ENCODE measurements around the gene OSBPL3. TPM values are rescaled to one million over a fixed set of nuclear protein-coding genes. Genes with fewer than 3 reads are reported as not detected.

Gene OSBPL3
- total and polyA plus RNA-seq, 2 donors from 2014 or later: 8.6 to 40.5 TPM

DNA sequence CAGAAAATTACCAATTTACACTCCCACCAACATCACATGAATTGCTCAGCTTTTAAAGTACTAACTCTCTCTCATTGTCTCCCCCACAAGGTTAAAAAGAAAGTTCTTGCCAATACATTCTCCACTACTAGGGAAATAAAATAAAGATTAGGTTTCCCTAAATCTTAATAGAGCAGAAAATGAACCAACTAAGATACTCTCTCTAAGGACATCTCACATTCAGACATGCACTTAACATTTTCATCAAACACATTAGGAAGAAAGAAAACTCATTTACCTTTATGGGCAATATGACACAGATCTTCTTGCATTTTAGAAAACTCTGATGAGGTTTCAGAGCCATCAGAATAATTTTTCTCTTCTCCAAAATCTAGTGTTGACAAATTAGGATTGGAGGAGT lies 118.6 kb downstream of the OSBPL3 start:
- H3K9ac ChIP-seq (ENCODE audit: low read length in 3 of 3): no peak overlapping the region
- H3K27me3 ChIP-seq (ENCODE audit: control insufficient read depth, insufficient read depth, low read length): no peaks in the 10 kb centered on the region
- peaks cover 0 to 2% (median 0%) of the 10 kb centered on the region in 3 donors for H3K4me1 ChIP-seq (ENCODE audit: control insufficient read depth in 2 of 3, insufficient read depth in 2 of 3, low read depth in 1 of 3, low read length in 3 of 3)
- peaks cover 0 to 6% (median 0%) of the 10 kb centered on the region in 3 donors for H3K36me3 ChIP-seq (ENCODE audit: control insufficient read depth in 2 of 3, insufficient read depth in 3 of 3, low read length in 3 of 3)
- FAIRE-seq (no peak), DNase-seq (no peak)
- no peak overlapping the region for H3K4me3 ChIP-seq (ENCODE audit: low read length in 3 of 3)
- no peak overlapping the region for H3K27ac ChIP-seq (ENCODE audit: low read depth in 2 of 2, low read length in 2 of 2)
- H3K9me3 ChIP-seq (ENCODE audit: control insufficient read depth in 2 of 3, insufficient read depth in 1 of 3, low read length in 3 of 3): no peaks in the 10 kb centered on the region
- intact Hi-C loops (cut with DNase I): no loop called here
- TF ChIP-seq, protein P1, sequence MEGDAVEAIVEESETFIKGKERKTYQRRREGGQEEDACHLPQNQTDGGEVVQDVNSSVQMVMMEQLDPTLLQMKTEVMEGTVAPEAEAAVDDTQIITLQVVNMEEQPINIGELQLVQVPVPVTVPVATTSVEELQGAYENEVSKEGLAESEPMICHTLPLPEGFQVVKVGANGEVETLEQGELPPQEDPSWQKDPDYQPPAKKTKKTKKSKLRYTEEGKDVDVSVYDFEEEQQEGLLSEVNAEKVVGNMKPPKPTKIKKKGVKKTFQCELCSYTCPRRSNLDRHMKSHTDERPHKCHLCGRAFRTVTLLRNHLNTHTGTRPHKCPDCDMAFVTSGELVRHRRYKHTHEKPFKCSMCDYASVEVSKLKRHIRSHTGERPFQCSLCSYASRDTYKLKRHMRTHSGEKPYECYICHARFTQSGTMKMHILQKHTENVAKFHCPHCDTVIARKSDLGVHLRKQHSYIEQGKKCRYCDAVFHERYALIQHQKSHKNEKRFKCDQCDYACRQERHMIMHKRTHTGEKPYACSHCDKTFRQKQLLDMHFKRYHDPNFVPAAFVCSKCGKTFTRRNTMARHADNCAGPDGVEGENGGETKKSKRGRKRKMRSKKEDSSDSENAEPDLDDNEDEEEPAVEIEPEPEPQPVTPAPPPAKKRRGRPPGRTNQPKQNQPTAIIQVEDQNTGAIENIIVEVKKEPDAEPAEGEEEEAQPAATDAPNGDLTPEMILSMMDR (IDR thresholded peaks at IDR 0.05; ENCODE audit: borderline replicate concordance, extremely low read depth, insufficient read depth): no peak

DNA sequence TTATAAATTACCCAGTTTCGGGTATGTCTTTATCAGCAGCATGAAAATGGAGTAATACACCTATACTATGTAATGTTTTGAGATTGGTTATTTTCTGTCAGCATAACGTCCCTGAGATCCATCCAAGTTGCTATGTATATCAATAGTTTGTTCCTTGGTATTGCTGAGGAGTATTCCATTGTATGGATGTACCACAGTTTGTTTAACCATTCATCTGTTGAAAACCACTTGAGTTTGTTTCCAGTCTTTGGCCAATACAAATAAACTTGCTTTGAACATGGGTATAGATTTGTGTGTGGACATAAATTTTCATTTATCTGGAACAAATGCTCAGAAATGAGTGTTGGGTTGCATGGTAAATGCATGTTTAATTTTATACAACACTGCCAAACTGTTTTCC lies 119.4 kb downstream of the OSBPL3 start:
- no peaks in the 10 kb centered on the region for H3K27me3 ChIP-seq (ENCODE audit: control insufficient read depth, insufficient read depth, low read length)
- TF ChIP-seq, protein P1 (IDR thresholded peaks at IDR 0.05; ENCODE audit: borderline replicate concordance, extremely low read depth, insufficient read depth): no peak
- no peak for DNase-seq
- FAIRE-seq: no peak
- no peaks in the 10 kb centered on the region for H3K9me3 ChIP-seq (ENCODE audit: control insufficient read depth in 2 of 3, insufficient read depth in 1 of 3, low read length in 3 of 3)
- peaks cover 0 to 6% (median 0%) of the 10 kb centered on the region in 3 donors for H3K36me3 ChIP-seq (ENCODE audit: control insufficient read depth in 2 of 3, insufficient read depth in 3 of 3, low read length in 3 of 3)
- no peak overlapping the region for H3K9ac ChIP-seq (ENCODE audit: low read length in 3 of 3)
- intact Hi-C loops (cut with DNase I): no loop called here
- no peak overlapping the region for H3K4me3 ChIP-seq (ENCODE audit: low read length in 3 of 3)
- H3K27ac ChIP-seq (ENCODE audit: low read depth in 2 of 2, low read length in 2 of 2): no peak overlapping the region
- H3K4me1 ChIP-seq (ENCODE audit: control insufficient read depth in 2 of 3, insufficient read depth in 2 of 3, low read depth in 1 of 3, low read length in 3 of 3): peaks cover 0 to 2% (median 0%) of the 10 kb centered on the region in 3 donors

DNA sequence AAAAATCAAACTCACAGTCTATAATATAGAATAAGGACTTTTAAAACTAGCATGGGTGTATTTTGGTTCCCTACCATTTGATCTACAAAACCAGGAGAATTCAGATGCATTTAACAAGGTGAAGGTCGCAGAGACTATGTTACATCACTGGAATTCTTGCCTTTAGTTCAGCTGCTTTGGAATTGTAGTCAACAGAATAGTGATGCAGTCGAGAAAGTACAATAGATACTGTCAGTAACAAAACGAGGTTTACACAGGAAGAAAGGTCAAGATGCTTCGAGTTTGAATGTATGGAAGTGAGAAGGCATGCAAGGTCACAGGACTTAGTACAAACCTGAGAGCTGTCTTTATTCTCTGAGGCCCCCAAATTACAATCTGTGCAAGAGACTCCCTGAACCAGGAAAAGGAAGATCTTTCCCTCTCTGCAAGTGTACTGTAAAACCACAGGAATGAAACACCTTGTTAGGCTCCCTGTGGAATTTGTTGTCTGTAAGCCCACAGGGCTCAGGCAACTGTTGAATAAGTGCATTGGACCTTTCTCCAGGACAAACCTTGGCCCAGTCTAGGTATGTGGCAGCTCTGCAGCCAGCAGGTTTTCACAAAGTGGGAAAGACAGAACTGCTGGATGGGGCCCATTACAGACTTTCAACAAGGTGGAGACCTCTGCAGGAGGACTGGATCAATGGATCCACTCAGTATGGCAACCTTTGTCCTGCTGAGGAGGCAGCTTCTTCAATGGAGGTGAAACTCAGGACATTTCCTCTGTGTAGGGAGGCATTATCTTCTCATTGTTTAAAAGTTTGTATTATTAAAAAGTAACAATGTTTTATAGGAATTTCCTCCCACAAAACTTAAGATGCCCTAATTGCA lies 121.6 kb downstream of the OSBPL3 start:
- H3K27me3 ChIP-seq (ENCODE audit: control insufficient read depth, insufficient read depth, low read length): no peaks in the 10 kb centered on the region
- no peak overlapping the region for H3K9ac ChIP-seq (ENCODE audit: low read length in 3 of 3)
- DNase-seq: no peak
- H3K27ac ChIP-seq (ENCODE audit: low read depth in 2 of 2, low read length in 2 of 2): no peak overlapping the region
- peaks cover 0 to 3% (median 0%) of the 10 kb centered on the region in 3 donors for H3K36me3 ChIP-seq (ENCODE audit: control insufficient read depth in 2 of 3, insufficient read depth in 3 of 3, low read length in 3 of 3)
- TF ChIP-seq, protein P1 (IDR thresholded peaks at IDR 0.05; ENCODE audit: borderline replicate concordance, extremely low read depth, insufficient read depth): no peak
- no peaks in the 10 kb centered on the region for H3K9me3 ChIP-seq (ENCODE audit: control insufficient read depth in 2 of 3, insufficient read depth in 1 of 3, low read length in 3 of 3)
- H3K4me1 ChIP-seq (ENCODE audit: control insufficient read depth in 2 of 3, insufficient read depth in 2 of 3, low read depth in 1 of 3, low read length in 3 of 3): peaks cover 0 to under 1% (median 0%) of the 10 kb centered on the region in 3 donors
- H3K4me3 ChIP-seq (ENCODE audit: low read length in 3 of 3): no peak overlapping the region
- FAIRE-seq: no peak
- intact Hi-C loops (cut with DNase I): no loop called here

All from kidney (tissue), 14 donors.